Amygdala (tissue), 56 donors: ENCODE data around the gene TBX4.
"Not testable (repeated sequence)": the region's sequence is repeated elsewhere in the genome, so short reads cannot be mapped to it uniquely, and the experiment has no call there.

Source experiments
- DNase-seq, 56 donors: peaks; one replicate each; lab custom pipeline; 2025; lab: John Stamatoyannopoulos, UW

Gene TBX4

GRCh38 chr17:61494325-61495160 lies 42.3 kb downstream of the TBX4 start:
- DNase-seq, result no peak

GRCh38 chr17:61495161-61495857 lies 43.1 kb downstream of the TBX4 start:
- no peak for DNase-seq

GRCh38 chr17:61496174-61496956 lies 44.1 kb downstream of the TBX4 start:
- DNase-seq, result no peak

DNA sequence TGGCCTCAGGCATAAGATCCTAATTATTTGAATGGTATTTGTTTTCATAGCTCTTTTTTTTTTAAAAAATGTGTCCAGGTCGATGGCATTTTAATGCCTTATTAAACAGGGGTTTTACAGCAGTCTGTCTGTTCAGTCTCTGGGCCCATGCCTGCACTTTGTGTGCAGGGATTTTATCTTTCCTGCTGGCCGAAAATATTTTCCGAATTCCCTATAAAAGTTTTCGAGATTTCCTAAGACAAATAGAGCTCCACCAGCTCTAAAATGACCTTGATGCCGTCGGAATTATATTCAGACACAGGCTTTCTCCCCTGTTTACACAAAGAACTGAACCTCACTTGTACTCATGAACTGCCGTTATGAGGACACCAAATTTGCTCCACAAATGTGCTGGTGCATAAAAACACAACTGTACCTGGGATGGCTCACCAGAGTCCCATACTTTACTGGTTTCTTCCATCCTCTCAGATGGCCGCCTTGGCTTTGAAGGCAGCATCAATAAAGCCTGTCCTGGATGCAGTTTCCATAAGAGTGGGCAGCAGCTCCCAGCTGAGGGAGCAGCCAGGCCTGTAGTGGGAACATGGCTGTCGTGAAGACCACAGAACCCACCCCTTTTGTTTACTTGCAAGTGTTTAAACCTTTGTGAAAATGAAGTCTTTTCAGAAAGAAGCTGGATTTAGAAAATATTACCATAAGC lies 44.9 kb downstream of the TBX4 start:
- no peak for DNase-seq

GRCh38 chr17:61498042-61498994 lies 46.1 kb downstream of the TBX4 start:
- DNase-seq, result no peak

DNA sequence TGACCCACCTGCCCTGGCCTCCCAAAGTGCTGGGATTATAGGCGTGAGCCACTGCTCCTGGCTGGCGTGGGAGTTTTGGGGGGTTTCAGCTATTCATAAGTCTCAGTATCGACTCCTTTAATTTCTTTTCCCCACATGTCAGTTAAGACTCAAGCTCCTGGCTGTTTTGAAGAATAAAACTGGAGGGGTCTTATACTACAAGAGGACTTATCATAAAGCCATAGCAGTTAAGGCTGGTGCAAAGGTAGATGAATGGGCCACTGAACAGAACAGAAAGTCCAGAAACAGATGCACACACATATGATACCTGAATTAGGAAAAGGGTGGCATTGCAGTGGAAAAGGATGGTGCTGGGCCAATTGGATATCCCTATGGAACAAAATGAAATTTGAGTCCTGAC lies 47.4 kb downstream of the TBX4 start:
- no peak for DNase-seq

DNA sequence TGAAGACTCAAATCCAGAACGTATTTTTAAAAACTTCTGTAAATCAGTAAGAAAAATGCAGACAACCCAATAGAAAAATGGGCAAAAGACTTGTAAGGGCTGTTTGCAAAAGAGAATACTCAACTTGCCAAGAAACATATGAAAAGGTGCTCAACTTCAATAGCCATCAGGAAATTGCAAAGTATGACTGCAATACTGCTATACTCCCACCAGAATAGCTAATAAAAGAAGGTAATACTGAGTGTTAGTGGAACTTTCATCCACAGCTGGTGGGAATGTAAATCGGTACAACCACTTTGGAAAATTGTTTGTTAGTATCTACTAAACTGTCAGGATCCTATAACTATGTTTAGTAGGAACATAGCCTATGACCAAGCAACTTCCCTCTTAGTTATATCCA lies 48.1 kb downstream of the TBX4 start:
- no peak for DNase-seq

DNA sequence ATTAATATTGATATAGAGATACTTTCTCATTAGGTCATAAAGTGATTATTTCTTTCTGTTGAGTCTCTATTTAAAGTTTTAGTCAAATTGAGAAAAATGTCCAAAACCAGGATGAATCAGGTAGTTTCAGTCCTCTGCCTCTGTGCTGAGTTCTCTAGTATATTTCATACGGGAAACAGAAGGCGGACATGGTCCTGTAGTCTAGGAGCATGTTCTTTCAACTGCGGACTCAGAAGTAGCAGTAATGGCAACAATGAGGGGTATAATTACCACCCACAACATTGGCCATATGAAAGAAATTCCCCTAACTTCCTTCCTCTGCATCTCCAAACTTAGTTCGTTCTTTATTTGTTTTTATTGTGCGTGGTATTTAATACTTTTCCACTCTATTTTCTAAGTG lies 50.1 kb downstream of the TBX4 start:
- DNase-seq, result no peak

DNA sequence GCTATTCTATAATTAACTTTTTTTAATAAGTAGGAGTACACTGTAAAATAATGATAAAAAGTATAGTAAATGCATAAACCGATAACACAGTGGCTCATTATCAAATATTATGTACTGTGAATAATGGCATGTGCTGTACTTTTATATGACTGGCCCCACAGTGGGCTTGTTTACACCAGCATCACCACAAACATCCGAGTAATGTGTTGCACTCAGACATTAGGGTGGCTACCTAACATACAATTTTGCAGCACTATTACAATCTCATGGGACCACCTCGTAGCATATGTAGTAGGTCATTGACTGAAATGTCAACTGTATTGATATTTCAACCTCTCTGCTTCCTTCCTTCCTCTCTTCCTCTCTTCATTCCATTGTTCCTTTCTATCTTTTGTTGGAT lies 51.7 kb downstream of the TBX4 start:
- no peak for DNase-seq

GRCh38 chr17:61504697-61505096 lies 52.5 kb downstream of the TBX4 start:
- no peak for DNase-seq

DNA sequence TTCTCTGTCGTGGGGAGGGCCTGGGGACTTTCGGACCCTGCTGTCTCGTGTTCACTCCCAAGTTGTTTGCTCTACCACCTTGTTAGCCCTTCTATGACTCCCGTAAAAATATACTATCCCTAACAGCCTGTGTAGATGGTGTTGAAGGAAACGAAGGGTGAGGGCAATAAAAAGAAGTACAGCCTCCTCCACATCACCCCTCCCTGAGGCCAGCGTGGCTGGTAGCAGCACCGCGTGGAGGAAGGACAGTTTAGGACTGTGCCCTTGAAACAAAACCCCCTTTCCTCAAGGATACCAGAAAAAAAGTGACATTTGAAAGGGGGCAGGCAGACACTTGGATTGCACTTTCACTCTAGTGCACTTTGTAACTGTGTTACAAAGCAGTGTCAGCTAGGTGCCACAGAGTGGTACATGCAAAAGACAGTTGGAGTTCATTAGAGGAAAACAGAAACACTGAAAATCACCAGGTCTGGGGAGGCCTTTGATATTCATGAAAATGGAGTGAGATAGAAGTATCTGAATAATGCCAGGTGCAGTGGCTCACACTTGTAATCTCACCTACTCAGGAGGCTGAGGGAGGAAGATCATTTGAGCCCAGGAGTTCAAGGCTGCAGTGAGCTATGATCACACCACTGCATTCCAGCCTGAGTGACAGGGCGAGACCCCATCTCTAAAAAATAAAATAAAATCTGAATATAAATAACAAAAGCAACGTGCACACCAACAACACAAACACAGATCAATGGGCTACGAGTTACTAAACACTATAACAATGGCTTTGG lies 53.8 kb downstream of the TBX4 start:
- DNase-seq, result no peak

GRCh38 chr17:61507383-61508066 lies 55.3 kb downstream of the TBX4 start:
- DNase-seq, result no peak

DNA sequence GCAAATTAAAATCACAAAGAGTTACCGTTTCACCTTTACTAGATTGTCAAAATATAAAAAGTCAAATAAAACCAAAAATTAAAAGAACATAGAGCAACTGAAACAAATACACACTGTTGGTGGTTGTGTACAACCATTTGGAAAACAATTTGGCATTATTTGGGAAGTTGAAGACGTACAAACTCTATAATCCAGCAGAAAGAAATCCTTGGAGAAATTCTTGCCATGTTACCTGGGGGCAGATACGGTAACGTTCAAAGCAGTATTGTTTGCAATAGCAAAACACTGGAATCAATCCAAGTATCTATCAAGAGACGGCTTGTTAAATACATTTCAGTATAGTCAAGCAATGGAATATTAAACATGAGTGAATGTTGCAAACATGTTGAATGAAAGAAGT lies 56.7 kb downstream of the TBX4 start:
- no peak for DNase-seq

GRCh38 chr17:61509454-61509853 lies 57.2 kb downstream of the TBX4 start:
- DNase-seq, result not testable (repeated sequence)

DNA sequence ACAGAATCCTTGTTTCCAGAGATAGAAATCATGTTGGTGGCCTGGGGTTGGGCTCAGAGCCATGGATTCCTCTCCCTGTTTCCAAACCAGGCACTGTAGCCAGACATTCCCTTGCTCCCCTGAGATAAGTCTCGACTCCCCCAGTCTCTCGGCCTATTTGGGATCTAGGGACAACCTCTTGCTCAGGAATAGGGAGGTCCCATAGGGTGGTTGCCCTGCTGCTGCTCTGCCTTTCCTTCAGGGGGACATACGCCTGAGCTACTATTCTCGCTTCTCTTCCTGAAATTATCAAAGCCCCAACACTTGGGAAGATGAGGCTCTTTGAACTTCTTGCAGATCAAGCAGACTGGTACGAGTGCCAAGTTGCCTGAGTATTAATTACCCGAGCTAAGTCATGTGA lies 58.0 kb downstream of the TBX4 start:
- DNase-seq, result no peak

- no peak for DNase-seq
These were observed 58.8 kb downstream of the TBX4 start for GRCh38 chr17:61510991-61511390.

DNA sequence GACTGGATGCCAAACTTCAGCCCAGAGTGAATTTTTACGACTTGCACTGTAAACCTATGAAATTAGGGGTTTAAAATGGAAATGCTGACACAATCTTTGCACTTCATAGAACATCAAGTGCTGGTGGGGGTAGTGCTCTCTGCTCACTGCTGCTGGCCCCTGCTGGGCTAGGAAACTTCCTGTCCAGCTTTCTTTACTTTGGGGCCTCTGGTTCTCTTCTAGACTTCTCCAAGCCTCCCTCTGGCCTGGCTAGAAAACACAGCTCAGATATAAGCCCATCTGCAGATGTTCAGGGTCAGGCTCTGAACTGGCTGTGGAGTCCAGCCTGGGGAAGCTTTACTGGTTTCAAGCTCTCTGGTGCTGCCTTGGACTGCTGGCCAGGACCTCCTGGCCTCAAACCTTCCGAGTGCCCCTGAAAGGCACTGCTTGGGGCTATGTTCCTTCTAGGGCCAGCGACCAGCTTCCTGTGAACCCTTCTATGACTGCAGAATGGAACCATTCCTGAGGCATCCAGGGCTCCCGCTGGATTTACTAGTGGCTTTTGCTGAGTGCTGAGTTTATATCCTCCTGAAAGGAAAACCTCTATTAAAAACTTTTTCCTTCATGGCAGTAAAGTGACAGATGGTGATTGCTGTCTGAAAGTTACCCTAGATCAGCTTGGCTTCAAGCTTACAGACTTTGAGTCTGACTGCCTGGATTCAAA lies 59.4 kb downstream of the TBX4 start:
- no peak for DNase-seq

GRCh38 chr17:61514491-61514890 lies 62.3 kb downstream of the TBX4 start:
- DNase-seq, result no peak
